GM15510 (cell line): ENCODE measurements around the gene RPS8.
A peak's percentile ranks its signal among the peaks of the same experiment; 100 is the strongest.

Source experiments
- POLR2A ChIP-seq: IDR thresholded peaks from 3 replicates; pipeline ENCODE4 v1.6.1; 2011; ENCODE audit warnings: borderline replicate concordance; ENCODE audit not compliant: insufficient read length; ENCODE audit errors: extremely low read depth

Gene RPS8

DNA sequence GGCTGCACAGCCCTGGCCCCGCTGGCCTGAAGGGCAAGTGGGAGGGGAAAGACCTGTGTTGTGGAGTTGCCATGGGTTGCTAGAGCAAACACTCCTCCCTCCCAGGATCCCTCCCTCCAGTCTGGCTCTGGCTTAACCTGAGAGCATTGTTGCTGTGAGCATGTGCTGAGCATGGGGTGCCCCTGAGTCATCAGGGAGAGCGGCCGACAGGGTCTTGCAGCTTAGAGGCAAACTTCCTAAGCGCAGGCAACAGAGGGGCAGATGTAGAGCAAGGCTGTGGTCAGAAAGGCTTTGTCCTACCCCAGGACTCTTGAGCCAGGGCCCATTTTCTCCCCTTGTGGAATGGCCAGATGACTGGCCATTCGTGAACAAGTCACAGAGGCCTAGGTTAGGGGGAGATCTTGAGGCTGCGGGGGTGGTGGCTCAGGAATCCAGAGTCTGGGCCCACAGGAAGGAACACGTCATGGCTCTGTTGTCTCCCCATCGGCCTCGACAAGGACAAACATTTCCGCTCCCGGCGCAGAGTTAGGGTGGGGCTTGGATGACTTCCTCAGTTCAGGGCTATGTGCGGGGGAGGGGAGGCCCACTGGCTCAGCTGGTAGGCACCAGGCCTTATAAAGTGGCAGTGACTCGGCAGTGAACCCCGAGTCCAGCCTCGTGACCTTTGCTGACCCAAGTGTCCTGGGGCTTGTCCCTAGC, 32.2 kb downstream of the RPS8 start:
- peak; percentile 36 for TF ChIP-seq POLR2A

DNA sequence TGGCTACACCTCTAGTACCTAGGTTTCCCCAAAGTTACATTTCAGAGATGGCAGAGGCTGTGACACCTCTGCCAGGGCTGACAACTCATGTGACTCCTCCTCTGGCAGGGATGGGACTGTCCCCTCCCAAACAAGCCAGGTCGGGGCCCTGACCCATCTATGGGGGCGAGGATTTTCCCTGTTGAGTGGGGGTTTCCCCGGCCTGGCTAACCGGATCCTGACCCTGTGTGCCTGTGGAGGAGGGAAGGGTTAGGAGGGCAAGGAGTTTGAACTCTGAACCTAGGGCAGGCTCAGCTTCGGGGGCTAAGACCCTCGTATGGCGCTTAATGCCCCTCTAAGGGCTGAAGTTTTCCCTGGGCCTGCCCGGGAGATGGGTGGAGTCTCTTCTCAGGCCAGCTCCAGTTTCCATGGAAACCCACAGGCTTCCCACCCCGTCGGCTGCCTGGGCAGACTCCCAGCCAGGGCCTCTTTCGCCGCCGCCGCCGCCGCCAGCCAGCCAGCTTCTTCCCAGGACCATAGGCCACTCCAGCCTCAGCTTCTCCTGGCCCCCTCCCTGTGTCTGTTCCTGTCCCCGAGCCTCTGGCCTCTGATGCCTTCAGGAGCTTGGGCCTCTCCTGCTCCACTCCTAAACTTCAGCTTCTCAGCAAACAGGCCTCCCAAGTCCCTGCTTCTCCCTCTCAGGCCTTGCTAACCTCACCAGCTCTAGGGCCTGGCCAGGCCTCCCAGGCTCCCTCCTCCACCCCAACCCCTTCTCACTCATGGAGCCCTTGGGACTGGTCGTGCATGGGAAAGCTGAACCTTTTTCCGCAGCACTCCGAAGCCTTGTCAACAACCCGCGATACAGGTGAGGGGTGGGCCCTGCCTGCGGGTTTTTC, 33.0 kb downstream of the RPS8 start, which contains the start of gene BTBD19:
TSS of gene BTBD19 (plus strand) at position 461 of the 875 bp plus-strand sequence. CDS start at position 759, 298 bp downstream.
- TF ChIP-seq POLR2A, result no peak

DNA sequence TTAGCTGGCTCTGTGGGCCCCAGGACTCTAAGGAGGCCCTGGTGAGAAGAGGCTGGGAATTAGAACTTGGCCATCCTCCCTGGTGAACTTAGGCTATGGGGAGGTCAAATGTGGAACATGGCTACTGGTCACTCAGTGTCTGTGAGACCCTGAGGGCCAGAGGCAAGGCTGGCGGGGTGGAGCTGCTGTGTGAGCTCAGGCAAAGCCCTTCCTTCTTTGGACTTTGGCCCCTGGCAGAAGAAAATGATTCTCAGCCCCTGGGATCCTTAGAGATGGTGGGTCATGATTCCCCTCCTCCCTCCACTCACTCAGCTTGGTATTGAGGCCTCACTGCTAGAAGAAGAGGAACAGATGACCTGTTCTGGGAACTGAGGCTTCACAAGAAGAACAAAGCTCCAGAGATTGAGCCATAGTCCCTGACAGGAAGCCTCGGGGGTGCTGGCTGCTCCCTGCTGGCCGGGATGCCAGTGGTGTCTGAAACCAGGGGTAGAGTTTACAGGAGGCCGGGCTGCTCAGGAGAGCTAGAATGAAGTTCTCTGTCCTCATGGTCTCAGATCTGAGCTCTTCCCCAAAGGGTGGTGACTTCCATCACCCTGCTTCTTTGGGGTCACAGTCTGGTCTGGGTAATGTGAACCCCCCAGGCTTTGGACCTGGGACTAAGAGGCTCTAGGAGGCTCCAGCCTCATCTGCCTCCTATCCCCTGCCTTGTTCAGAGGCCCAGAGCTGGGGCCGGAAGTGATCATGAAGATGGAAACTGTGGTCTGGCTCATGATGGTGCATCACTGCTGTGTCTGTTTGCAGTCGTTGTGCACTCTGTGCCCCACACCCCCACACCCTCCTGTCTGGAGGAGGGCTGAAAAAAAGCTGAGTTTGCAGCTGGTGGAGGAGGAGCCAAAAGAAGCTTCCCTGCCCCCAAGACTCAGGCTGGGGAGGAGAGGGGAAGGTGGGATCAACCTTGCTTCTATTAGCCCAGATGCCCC, 33.9 kb downstream of the RPS8 start:
- TF ChIP-seq POLR2A, result peak; percentile 51

DNA sequence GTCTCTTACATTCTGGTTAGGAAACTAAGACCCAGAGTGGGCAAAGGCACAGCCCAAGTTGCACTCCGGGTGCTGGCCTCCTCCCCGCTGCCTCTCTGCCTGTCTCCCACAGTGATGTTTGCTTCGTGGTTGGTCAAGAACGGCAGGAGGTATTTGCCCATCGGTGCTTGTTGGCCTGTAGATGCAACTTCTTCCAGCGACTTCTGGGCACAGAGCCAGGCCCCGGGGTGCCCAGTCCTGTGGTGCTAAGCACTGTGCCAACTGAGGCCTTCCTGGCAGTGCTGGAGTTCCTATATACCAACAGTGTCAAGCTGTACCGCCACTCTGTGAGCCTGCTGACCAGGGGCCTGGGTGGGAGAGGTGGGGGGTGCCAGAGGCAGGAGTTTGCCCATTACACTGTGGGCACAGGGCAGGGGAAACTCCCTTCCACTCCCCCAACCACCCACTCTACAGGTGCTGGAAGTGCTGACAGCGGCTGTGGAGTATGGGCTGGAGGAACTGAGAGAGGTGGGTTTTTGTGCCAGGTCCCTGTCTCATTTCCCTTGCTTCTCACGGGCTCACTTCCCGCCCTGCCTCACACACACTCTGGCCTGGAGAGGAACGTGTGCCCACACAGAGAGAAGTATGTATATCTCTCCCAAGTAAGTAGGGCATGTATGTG, 34.9 kb downstream of the RPS8 start:
- no peak for TF ChIP-seq POLR2A

DNA sequence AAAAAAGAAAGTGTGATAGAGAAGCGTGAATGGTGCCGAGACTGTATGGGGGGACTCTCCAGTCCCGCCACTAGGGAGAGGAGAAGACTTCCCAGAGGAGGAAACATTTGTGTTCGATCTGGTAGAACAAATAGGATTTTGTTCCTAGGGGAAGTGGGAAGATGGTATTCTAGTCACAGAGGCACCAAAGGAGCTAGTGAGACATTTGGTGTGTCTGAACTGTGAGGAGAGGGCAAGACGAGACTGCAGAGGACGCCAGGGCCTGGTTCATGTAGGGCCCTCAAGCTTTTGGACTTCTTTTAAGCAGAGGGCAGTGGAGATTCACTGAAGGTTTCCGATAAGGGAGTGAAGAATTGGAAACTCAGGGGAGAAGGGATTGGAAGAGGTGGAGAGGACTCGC, 35.9 kb downstream of the RPS8 start:
- TF ChIP-seq POLR2A, result no peak

DNA sequence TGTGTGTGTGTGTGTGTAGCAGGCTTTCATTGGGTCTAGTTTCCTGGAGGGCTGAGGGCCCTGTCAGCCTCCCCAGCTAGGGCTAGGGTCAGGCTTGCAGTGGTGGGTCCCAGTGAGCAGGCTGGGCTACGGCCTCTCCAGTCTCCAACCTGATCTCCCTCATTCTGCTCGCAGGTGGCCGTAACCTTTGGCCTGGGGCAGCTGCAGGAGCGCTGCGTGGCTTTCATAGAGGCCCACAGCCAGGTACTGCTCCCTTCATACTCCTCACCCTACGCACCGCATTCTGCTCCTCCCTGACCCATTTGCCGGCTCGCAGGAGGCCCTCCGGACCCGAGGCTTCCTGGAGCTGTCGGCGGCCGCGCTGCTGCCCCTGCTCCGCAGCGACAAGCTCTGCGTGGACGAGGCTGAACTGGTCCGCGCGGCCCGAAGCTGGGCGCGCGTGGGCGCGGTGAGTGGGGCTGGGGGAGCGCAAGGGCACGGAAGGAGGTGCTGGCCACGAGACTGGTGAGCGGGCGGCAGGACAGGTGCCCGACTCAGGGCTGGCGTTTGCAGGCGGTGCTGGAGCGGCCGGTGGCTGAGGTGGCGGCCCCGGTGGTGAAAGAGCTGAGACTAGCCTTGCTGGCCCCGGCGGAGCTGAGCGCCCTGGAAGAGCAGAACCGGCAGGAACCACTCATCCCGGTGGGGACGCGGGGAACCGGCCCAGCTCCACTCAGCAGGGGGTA, 37.6 kb downstream of the RPS8 start:
- TF ChIP-seq POLR2A, result no peak

DNA sequence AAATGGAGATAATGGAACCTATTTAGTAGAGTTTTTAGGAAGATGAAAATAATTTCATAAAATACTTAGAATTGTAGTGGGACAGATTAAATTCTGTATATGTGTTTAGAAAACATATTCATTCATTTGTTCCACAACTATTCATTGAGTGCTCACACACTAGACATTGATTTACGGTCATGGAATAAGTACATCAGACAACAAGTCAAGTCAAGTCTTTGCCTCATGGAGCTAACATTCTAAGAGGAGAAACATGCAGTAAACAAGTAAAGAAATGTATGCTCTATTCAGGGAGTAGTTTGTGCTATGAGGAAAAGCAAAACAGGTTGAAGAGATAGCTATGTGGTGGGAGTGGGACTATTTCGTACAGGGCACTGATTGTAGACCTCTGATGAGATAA, 42.0 kb downstream of the RPS8 start:
- TF ChIP-seq POLR2A, result no peak

DNA sequence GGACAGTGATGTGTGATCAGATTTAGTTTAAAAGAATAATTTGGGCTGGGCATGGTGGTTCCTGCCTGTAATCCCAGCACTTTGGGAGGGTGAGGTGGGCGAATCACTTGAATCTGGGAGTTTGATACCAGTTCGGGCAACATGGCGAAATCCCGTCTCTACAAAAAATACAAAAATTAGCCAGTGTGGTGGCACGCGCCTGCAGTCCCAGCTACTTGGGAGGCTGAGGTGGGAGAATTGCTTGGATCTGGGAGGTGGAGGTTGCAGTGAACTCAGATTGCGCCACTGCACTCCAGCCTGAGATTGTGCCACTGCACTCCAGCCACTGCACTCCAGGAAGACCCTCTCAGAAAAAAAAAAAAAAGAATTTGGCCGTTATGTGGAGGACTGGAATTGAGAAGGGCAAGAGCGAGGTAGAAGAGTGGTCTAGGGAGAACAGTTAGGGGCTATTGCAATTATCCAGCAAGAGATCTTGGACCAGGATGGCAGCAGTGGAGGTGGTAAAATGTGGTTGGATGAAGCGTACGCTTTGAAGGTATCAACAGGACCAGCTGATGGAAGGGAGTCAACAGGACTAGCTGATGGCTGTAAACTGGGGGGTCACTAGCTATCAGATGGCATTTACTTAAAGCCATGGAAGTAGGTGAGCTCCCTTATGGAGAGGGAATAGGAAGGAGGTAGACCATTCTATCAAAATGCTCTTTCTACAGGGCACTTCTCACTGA, 42.6 kb downstream of the RPS8 start:
- no peak for TF ChIP-seq POLR2A

DNA sequence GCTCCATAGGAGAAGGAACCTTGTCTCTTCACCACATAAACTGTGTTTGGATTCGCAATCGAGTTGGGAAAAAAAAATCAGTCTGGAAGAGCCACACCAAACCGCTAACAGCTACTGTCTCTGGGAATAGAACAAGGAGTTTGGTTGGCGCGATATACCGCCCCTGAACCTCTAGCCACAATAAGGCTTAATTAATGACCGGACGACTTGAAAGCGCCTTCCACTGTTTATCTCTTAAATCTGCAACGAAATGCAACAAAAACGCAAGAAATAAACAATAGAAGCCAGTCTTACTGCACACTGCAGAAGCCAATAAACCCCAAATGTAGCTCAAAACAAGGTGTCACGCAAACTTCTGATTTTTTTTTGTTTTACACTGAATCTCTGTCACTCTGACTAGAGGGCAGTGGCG, 43.9 kb downstream of the RPS8 start:
- TF ChIP-seq POLR2A, result no peak

DNA sequence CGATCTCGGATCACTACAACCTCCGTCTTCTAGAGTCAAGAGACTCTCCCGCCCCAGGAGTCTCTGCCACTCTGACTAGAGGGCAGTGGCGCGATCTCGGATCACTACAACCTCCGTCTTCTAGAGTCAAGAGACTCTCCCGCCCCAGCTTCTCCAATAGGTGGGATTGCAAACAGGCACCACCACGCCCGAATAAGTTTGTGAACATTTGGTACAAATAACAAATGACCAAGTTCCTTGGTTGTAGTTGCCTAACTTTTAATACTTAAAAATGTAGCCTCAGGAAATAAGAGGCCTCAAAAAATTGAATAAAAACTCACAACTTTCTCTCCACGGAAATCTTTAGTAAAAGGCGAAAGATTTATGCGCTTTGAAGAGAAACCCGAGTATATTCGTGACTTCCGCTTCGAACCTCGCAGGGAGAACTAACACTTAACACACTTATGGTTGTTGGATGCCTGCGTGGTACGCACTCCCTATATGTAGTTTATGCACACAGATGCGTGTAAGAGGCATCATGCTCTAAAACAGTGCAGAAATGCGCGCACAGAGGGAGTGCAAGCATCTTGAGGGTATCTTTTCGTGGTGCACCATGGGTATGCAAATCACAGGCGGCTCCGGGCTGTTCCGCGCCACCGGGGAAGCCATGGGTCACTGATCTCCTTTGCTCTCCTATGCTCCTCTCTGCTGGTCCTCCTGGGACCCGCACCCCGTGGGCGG, 44.4 kb downstream of the RPS8 start:
- TF ChIP-seq POLR2A, result peak; percentile 99

DNA sequence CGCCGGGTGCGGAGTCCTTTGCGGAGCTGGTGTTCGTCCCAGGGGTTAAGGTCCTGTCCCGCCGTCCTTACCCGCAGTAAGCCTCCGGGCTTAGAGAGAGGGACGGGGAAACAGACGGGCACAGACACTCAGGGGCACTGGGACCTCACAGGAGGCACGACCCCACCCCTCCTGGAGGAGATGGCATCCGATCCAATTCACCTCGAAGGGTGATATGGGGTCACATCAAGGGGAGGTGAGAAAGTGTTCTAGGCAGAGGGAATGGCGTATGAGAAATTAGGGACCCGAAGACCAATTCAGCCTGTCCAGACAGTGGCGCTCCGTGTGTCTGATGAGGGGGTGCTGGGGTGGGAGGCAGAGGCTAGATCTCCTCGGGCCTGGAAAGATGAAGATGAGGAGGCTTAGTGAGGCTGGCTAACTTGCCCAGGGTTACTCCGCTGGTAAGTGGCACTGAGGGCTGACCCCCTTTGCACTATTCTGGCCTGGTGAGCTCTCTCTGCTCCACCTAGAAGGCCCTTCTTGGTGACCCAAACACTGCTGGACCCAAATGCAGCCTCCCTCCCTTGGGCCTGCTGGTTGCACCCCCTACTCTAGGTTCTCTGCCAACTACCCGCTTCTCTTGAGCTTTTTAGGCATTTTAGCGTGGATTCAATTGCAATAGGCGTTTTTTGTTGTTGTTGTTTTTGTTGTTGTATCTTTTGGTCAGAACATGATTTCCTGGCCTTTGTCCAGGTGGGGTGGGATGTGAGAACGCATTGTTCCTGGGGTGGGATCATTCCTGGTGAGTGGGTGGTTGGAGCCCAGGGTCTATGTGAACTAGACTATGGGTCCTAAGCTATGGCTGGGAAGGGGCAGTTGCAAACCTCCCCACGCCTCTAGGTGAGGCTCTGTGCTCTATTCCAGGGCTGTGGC, 45.2 kb downstream of the RPS8 start:
- no peak for TF ChIP-seq POLR2A
